Caco-2 (cell line): ENCODE measurements around the gene NDUFS2. TPM values are rescaled to one million over a fixed set of nuclear protein-coding genes. Genes with fewer than 3 reads are reported as not detected.

Experiments used
- BruUV-seq: library from RNA; stranded (reverse); fragments of 400-500 nt; replicated peaks from 2 replicates; lab custom pipeline; 2021; lab: Mats Ljungman, UMichigan
- CTCF ChIA-PET: fragments of 300-600 bp; sonication (Branson Sonifier 250); formaldehyde crosslinking; loops from one replicate; lab custom pipeline; 2022; ENCODE audit warnings: antibody characterized with exemption; lab: Charles Lee
- POLR2A ChIA-PET: fragments of 300-600 bp; sonication (Branson Sonifier 250); formaldehyde crosslinking; loops from one replicate; lab custom pipeline; 2022; ENCODE audit warnings: antibody characterized with exemption; lab: Charles Lee
- DNase-seq, 2 experiments: peaks; one replicate each; pipeline versions ENCODE4 v3.0.0 to v3.0.0-alpha.2; 2020 to 2022
- H3K27me3 ChIP-seq: replicated peaks from 2 replicates; pipeline ENCODE4 v1.6.0; 2011; ENCODE audit warnings: low read length; ENCODE audit not compliant: control insufficient read depth, insufficient read depth
- H3K36me3 ChIP-seq: 2 replicates; pipeline ENCODE4 v1.5.1; 2011; ENCODE audit warnings: low read length; ENCODE audit not compliant: control insufficient read depth, insufficient read depth
- H3K4me1 ChIP-seq: fragments of 250-450 bp; sonication (Bioruptor Pico); 2 replicates; pipeline ENCODE4 v1.5.1; 2020; ENCODE audit warnings: mild to moderate bottlenecking
- H3K4me3 ChIP-seq: 2 replicates; pipeline ENCODE4 v1.5.1; 2011; ENCODE audit warnings: low read depth, mild to moderate bottlenecking, control low read depth, low read length
- H3K9me3 ChIP-seq: fragments of 250-450 bp; sonication (Bioruptor Pico); 2 replicates; pipeline ENCODE4 v1.5.1; 2020; ENCODE audit warnings: mild to moderate bottlenecking, moderate library complexity
- H3K27ac Mint-ChIP-seq: one replicate; pipeline ENCODE4 v1.8.0; 2022; ENCODE audit warnings: mixed read lengths; ENCODE audit not compliant: unreplicated experiment
- H3K27me3 Mint-ChIP-seq: one replicate; pipeline ENCODE4 v1.8.0; 2022; ENCODE audit warnings: mixed read lengths; ENCODE audit not compliant: insufficient read depth, unreplicated experiment
- H3K36me3 Mint-ChIP-seq: one replicate; pipeline ENCODE4 v1.8.0; 2022; ENCODE audit warnings: mild to moderate bottlenecking, mixed read lengths; ENCODE audit not compliant: insufficient read depth, unreplicated experiment
- H3K4me1 Mint-ChIP-seq: one replicate; pipeline ENCODE4 v1.8.0; 2022; ENCODE audit warnings: low read depth, mixed read lengths; ENCODE audit not compliant: unreplicated experiment
- H3K4me3 Mint-ChIP-seq: one replicate; pipeline ENCODE4 v1.8.0; 2022; ENCODE audit warnings: mild to moderate bottlenecking, moderate library complexity, mixed read lengths; ENCODE audit not compliant: unreplicated experiment
- H3K9me3 Mint-ChIP-seq: one replicate; pipeline ENCODE4 v1.8.0; 2022; ENCODE audit warnings: mixed read lengths; ENCODE audit not compliant: unreplicated experiment
- intact Hi-C: fragments of 100-400 bp; cut with micrococcal nuclease; formaldehyde crosslinking; loops from one replicate; pipeline ENCODE4 v1.10.0; 2022; ENCODE audit not compliant: unreplicated experiment
- total RNA-seq: library from RNA; stranded (reverse); gene quantifications from 2 replicates; pipeline ENCODE4 v1.2.3, GENCODE V29; 2022
- TF ChIP-seq, protein P1 (sequence below), 2 experiments: fragments of 200-600 bp in 1 of 2; IDR thresholded peaks; 1 replicate in 1 of 2; 2 replicates in 1 of 2; pipeline versions ENCODE4 v1.5.1 to v1.8.0; 2011 to 2022; ENCODE audit warnings: antibody characterized with exemption in 1 of 2, control low read depth in 1 of 2, inconsistent platforms in 1 of 2, low read depth in 1 of 2, low read length in 1 of 2, mild to moderate bottlenecking in 1 of 2, moderate library complexity in 1 of 2; ENCODE audit not compliant: insufficient read depth in 1 of 2, severe bottlenecking in 1 of 2, unreplicated experiment in 1 of 2

NDUFS2 gene
- total RNA-seq, 1 experiment from 2014 or later: 115 TPM

DNA sequence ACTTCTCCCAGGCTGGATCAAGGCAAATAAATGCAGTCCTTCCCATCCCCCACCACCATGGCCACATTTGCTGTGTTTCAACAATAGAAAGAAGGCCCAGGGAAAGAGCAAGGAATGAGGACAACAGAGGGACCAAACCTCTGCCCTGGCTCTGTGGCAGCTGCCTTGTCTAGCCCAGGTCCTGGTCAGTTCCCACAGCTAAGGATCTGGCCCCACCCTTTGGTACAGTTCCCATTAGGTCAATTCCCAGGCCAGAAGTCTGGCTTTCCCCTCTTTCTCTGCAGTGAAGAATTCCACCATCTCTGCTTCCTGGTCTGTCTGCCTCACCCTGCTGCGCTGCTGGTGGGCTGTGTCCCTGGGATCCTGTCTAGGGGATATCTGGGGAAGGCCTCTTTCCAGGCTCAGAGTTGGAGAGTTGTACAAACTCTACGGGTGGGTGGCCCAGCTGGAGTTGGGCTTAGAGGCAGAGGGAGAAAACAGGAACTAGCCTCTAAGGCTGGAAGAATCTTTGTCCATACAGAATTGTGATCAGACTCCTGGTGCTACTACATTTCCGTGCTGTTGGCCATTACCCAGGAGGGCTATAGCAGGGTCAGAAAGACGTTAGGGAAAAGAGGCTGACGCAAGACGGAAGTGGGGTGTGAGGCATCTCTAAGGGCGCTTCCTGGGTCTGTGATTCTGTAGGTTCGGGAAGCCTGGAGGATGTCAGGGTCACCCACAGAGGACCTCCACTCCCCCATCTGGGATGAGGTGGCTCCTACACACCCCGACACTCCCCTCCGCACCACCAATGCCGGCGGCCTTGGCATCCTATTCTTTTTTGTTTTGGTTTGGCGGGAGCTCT lies 953 bp upstream of the NDUFS2 start:
- no peaks in the 10 kb centered on the region for H3K9me3 ChIP-seq
- BruUV-seq: TSS peak; percentile 93
- ChIA-PET CTCF (interaction anchor here (0.8 to 1.9 kb wide), 10 partner anchors 10 to 239 kb away, joined by 3 to 34 read pairs (median 4); partner anchors contain the start of genes APOA2, SDHC and TOMM40L), POLR2A (interaction anchor here (0.6 to 2.3 kb wide), 11 partner anchors 10 to 189 kb away, joined by 3 to 41 read pairs (median 7); partner anchors contain the start of genes APOA2, B4GALT3, PPOX and SDHC)
- intact Hi-C loops: no loop called here
- H3K4me3 ChIP-seq: no peak overlapping the region; the same call in 1 of the 2 replicates
- Mint-ChIP-seq H3K27me3 (no peaks in the 10 kb centered on the region), H3K36me3 (peaks cover 12% of the 10 kb centered on the region), H3K4me1 (peaks cover 20% of the 10 kb centered on the region), H3K4me3 (peak overlapping the region; percentile 83), H3K9me3 (no peaks in the 10 kb centered on the region), H3K27ac (peak overlapping the region; percentile 85)
- H3K4me1 ChIP-seq: peaks cover 13% of the 10 kb centered on the region; the same call in 1 of the 2 replicates
- DNase-seq: no peak
- peaks cover 3% of the 10 kb centered on the region for H3K36me3 ChIP-seq
- TF ChIP-seq, protein P1, sequence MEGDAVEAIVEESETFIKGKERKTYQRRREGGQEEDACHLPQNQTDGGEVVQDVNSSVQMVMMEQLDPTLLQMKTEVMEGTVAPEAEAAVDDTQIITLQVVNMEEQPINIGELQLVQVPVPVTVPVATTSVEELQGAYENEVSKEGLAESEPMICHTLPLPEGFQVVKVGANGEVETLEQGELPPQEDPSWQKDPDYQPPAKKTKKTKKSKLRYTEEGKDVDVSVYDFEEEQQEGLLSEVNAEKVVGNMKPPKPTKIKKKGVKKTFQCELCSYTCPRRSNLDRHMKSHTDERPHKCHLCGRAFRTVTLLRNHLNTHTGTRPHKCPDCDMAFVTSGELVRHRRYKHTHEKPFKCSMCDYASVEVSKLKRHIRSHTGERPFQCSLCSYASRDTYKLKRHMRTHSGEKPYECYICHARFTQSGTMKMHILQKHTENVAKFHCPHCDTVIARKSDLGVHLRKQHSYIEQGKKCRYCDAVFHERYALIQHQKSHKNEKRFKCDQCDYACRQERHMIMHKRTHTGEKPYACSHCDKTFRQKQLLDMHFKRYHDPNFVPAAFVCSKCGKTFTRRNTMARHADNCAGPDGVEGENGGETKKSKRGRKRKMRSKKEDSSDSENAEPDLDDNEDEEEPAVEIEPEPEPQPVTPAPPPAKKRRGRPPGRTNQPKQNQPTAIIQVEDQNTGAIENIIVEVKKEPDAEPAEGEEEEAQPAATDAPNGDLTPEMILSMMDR (IDR thresholded peaks at IDR 0.05; ENCODE audit: insufficient read depth in 1 of 2, low read depth in 1 of 2, low read length in 1 of 2, severe bottlenecking in 1 of 2, unreplicated experiment in 1 of 2): no peak
- H3K27me3 ChIP-seq: no peaks in the 10 kb centered on the region

DNA sequence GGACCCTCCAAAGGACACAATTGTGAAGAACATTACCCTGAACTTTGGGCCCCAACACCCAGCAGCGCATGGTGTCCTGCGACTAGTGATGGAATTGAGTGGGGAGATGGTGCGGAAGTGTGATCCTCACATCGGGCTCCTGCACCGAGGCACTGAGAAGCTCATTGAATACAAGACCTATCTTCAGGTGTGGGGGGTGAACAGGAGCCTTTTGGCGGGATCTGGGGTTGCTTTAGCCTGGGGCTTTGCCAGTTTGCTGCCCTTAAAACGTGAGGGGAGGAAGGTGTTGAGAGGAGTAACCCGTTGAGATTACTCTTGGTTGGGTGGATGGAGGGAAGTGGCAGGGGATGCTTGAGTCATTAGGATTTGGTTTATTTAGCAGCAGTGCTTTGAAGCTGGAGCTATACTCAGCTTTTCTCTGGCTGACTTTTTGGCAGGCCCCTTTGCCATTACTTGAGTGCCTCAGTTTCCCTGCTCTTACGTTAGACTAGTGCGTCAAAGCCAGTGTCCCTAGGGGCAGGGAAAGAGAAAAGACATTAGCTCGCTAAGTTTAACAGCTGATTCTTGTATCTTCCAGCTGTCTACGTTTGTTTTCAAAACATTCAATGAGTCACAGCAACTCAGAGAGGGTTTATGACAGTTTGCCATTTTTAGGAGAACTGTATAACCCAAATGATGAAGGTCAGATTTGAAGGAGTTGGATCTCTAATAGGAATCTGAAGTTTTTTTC lies 4.4 kb downstream of the NDUFS2 start:
- BruUV-seq: no TSS peak
- no peak overlapping the region for H3K27ac Mint-ChIP-seq
- H3K9me3 Mint-ChIP-seq: no peaks in the 10 kb centered on the region
- TF ChIP-seq, protein P1 (IDR thresholded peaks at IDR 0.05; ENCODE audit: insufficient read depth in 1 of 2, low read depth in 1 of 2, low read length in 1 of 2, severe bottlenecking in 1 of 2, unreplicated experiment in 1 of 2): no peak
- peaks cover 23% of the 10 kb centered on the region for H3K4me1 Mint-ChIP-seq
- H3K4me1 ChIP-seq: peaks cover 23% of the 10 kb centered on the region
- no peaks in the 10 kb centered on the region for H3K27me3 ChIP-seq
- POLR2A ChIA-PET: no interaction called here
- no peak for DNase-seq
- intact Hi-C loops: no loop called here
- H3K9me3 ChIP-seq: no peaks in the 10 kb centered on the region
- no peak overlapping the region for H3K4me3 ChIP-seq
- H3K27me3 Mint-ChIP-seq: no peaks in the 10 kb centered on the region
- H3K36me3 ChIP-seq: peaks cover 9% of the 10 kb centered on the region
- H3K36me3 Mint-ChIP-seq: peaks cover 41% of the 10 kb centered on the region
- no peak overlapping the region for H3K4me3 Mint-ChIP-seq
- CTCF ChIA-PET: interaction anchor here (1.1 kb wide), 1 partner anchor 19 kb away, joined by 8 read pairs; the partner anchor contains the start of gene TOMM40L

DNA sequence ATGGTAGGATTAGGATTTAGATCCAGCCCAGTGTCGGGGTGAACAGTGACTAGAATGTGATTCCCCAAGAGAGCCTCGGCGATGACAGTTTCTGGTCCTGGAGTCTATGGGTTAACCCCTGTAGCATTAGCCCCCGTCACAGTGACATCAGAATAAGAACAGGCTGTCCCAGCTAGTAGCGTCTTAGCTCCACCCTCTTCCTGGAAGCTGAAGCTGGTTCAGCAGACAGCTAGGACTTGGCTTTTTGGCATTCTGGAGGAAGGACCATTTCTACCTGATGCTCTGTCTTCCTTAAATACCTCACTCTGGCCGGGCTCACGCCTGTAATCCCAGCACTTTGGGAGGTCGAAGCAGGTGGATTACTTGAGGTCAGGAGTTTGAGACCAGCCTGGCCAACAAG lies 5.0 kb downstream of the NDUFS2 start:
- POLR2A ChIA-PET: interaction anchor here (0.6 kb wide), 1 partner anchor 168 kb away, joined by 4 read pairs; no protein-coding TSS in a partner anchor
- Mint-ChIP-seq H3K4me1 (peaks cover 19% of the 10 kb centered on the region), H3K27ac (no peak overlapping the region), H3K27me3 (no peaks in the 10 kb centered on the region), H3K9me3 (no peaks in the 10 kb centered on the region), H3K36me3 (peaks cover 42% of the 10 kb centered on the region), H3K4me3 (no peak overlapping the region)
- BruUV-seq: no TSS peak
- CTCF ChIA-PET: interaction anchor here (1.1 kb wide), 1 partner anchor 18 kb away, joined by 8 read pairs; the partner anchor contains the start of gene TOMM40L
- Histone ChIP-seq H3K36me3 (peaks cover 9% of the 10 kb centered on the region), H3K4me1 (peaks cover 21% of the 10 kb centered on the region), H3K9me3 (no peaks in the 10 kb centered on the region), H3K4me3 (no peak overlapping the region), H3K27me3 (no peaks in the 10 kb centered on the region)
- intact Hi-C loops: no loop called here
- no peak for DNase-seq
- TF ChIP-seq, protein P1 (IDR thresholded peaks at IDR 0.05; ENCODE audit: insufficient read depth in 1 of 2, low read depth in 1 of 2, low read length in 1 of 2, severe bottlenecking in 1 of 2, unreplicated experiment in 1 of 2): no peak
